OCI-LY1 (cell line): ENCODE data around the gene OR4F6.

ENCODE experiments used
- H2AFZ ChIP-seq: fragments of 200-600 bp; sonication (generic), shearing (Covaris generic); 2 replicates; pipeline ENCODE4 v1.6.0; 2014; ENCODE audit warnings: antibody characterized with exemption, mild to moderate bottlenecking, low read length
- H3F3A ChIP-seq: fragments of 200-600 bp; sonication (generic), shearing (Covaris generic); 2 replicates; pipeline ENCODE4 v1.6.0; 2014; ENCODE audit warnings: mild to moderate bottlenecking, antibody characterized with exemption, low read length, moderate library complexity; ENCODE audit not compliant: insufficient read depth
- H3K27ac ChIP-seq: fragments of 200-600 bp; sonication (generic); 2 replicates; pipeline ENCODE4 v1.5.1; 2014; ENCODE audit warnings: low read length, mixed run types, mild to moderate bottlenecking, low read depth; ENCODE audit not compliant: poor library complexity, severe bottlenecking
- H3K27me3 ChIP-seq: fragments of 200-600 bp; sonication (generic); 2 replicates; pipeline ENCODE4 v1.6.0; 2014; ENCODE audit warnings: antibody characterized with exemption, mild to moderate bottlenecking, low read length, moderate library complexity; ENCODE audit not compliant: insufficient read depth
- H3K36me3 ChIP-seq: fragments of 200-600 bp; sonication (generic); 2 replicates; pipeline ENCODE4 v1.6.1; 2014; ENCODE audit warnings: mild to moderate bottlenecking, antibody characterized with exemption, low read length, moderate library complexity, mixed read lengths; ENCODE audit not compliant: insufficient read depth
- H3K4me1 ChIP-seq: fragments of 200-600 bp; sonication (generic); 2 replicates; pipeline ENCODE4 v1.5.1; 2014; ENCODE audit warnings: mild to moderate bottlenecking, low read length, moderate library complexity; ENCODE audit not compliant: insufficient read depth, severe bottlenecking
- H3K4me2 ChIP-seq: fragments of 200-600 bp; sonication (generic), shearing (Covaris generic); 2 replicates; pipeline ENCODE4 v1.6.1; 2014; ENCODE audit warnings: low read length
- H3K4me3 ChIP-seq: fragments of 200-600 bp; sonication (generic); 2 replicates; pipeline ENCODE4 v1.5.1; 2014; ENCODE audit warnings: low read length, low read depth, mild to moderate bottlenecking, mixed read lengths; ENCODE audit not compliant: poor library complexity, severe bottlenecking
- H3K79me2 ChIP-seq: fragments of 200-600 bp; shearing (Covaris generic); 2 replicates; pipeline ENCODE4 v1.6.1; 2016; ENCODE audit warnings: mixed run types, low read length, mixed read lengths; ENCODE audit not compliant: insufficient read depth
- H3K9ac ChIP-seq: fragments of 200-600 bp; sonication (generic), shearing (Covaris generic); 2 replicates; pipeline ENCODE4 v1.6.1; 2014; ENCODE audit warnings: mild to moderate bottlenecking, low read length, mixed read lengths
- H3K9me2 ChIP-seq: fragments of 200-600 bp; sonication (generic), shearing (Covaris generic); 2 replicates; pipeline ENCODE4 v1.6.1; 2014; ENCODE audit warnings: low read depth, mild to moderate bottlenecking, low read length, mixed read lengths
- H3K9me3 ChIP-seq: fragments of 200-600 bp; shearing (Covaris generic); 2 replicates; pipeline ENCODE4 v1.6.1; 2014; ENCODE audit warnings: low read length, mixed read lengths
- H4K20me1 ChIP-seq: fragments of 200-600 bp; sonication (generic), shearing (Covaris generic); 2 replicates; pipeline ENCODE4 v1.6.0; 2016; ENCODE audit warnings: mild to moderate bottlenecking, low read length; ENCODE audit not compliant: insufficient read depth
- CTCF ChIP-seq: fragments of 200-600 bp; sonication (generic), shearing (Covaris generic); IDR thresholded peaks from 2 replicates; pipeline ENCODE4 v1.5.1; 2017; ENCODE audit warnings: mild to moderate bottlenecking, antibody characterized with exemption, low read length, moderate library complexity, mixed read lengths
- EZH2 ChIP-seq: fragments of 200-600 bp; sonication (generic), shearing (Covaris generic); IDR thresholded peaks from 2 replicates; pipeline ENCODE4 v1.8.0; 2017; ENCODE audit warnings: borderline replicate concordance, mixed run types, mild to moderate bottlenecking, antibody characterized with exemption, low read length, moderate library complexity, mixed read lengths

The OR4F6 gene

GRCh38 chr15:101852356-101852755 is 49.0 kb downstream of the OR4F6 start:
- H3F3A ChIP-seq = no peaks in the 10 kb centered on the region
- no peaks in the 10 kb centered on the region for H3K4me1 ChIP-seq
- no peaks in the 10 kb centered on the region for H4K20me1 ChIP-seq
- no peaks in the 10 kb centered on the region for H3K27me3 ChIP-seq
- H3K79me2 ChIP-seq = no peaks in the 10 kb centered on the region
- no peak overlapping the region for H3K27ac ChIP-seq
- no peaks in the 10 kb centered on the region for H3K36me3 ChIP-seq
- no peak overlapping the region for H2AFZ ChIP-seq
- H3K4me3 ChIP-seq = no peak overlapping the region
- no peaks in the 10 kb centered on the region for H3K9me2 ChIP-seq
- TF ChIP-seq EZH2 = no peak
- TF ChIP-seq CTCF = no peak
- H3K9me3 ChIP-seq = no peaks in the 10 kb centered on the region
- H3K4me2 ChIP-seq = no peak overlapping the region
- no peak overlapping the region for H3K9ac ChIP-seq
